Naive B cell (primary cell): ENCODE measurements around the gene TSPAN14. TPM values are rescaled to one million over a fixed set of nuclear protein-coding genes. Genes with fewer than 3 reads are reported as not detected.
A peak's percentile ranks its signal among the peaks of the same experiment; 100 is the strongest.
"Not testable (repeated sequence)": the region's sequence is repeated elsewhere in the genome, so short reads cannot be mapped to it uniquely, and the experiment has no call there.

Source experiments
- ATAC-seq, 2 donors: fragments of 150-1000 bp; cut with Tn5 transposase; 2 replicates each; pipeline ENCODE4 v1.10.0; 2021; ENCODE audit warnings: low read depth in 2 of 2, mild to moderate bottlenecking in 2 of 2, moderate library complexity in 2 of 2
- DNase-seq: peaks from one replicate; pipeline ENCODE4 v3.0.0; 2022
- H3K27ac Mint-ChIP-seq, 6 donors: one replicate each; pipeline ENCODE4 v1.8.0; 2020 to 2022; ENCODE audit warnings: mild to moderate bottlenecking in 6 of 6, mixed read lengths in 6 of 6, moderate library complexity in 5 of 6, inconsistent platforms in 2 of 6
- H3K27me3 Mint-ChIP-seq, 3 donors: one replicate each; pipeline ENCODE4 v1.8.0; 2021 to 2022; ENCODE audit warnings: mixed read lengths in 3 of 3, mild to moderate bottlenecking in 1 of 3
- H3K36me3 Mint-ChIP-seq, 2 donors: one replicate each; pipeline ENCODE4 v1.8.0; 2020 to 2022; ENCODE audit warnings: mixed read lengths in 2 of 2, inconsistent platforms in 1 of 2, mild to moderate bottlenecking in 1 of 2
- H3K4me1 Mint-ChIP-seq, 3 donors: one replicate each; pipeline ENCODE4 v1.8.0; 2020 to 2022; ENCODE audit warnings: mixed read lengths in 3 of 3, inconsistent platforms in 1 of 3, mild to moderate bottlenecking in 1 of 3, moderate library complexity in 1 of 3
- H3K4me3 Mint-ChIP-seq, 8 donors: one replicate each; pipeline ENCODE4 v1.8.0; 2020 to 2022; ENCODE audit warnings: mild to moderate bottlenecking in 8 of 8, mixed read lengths in 8 of 8, moderate library complexity in 8 of 8, inconsistent platforms in 2 of 8
- H3K9me3 Mint-ChIP-seq, 7 donors: one replicate each; pipeline ENCODE4 v1.8.0; 2020 to 2022; ENCODE audit warnings: mixed read lengths in 7 of 7, mild to moderate bottlenecking in 5 of 7, inconsistent platforms in 2 of 7, moderate library complexity in 1 of 7
- polyA plus RNA-seq, 6 donors: library from polyadenylated mRNA; unstranded; fragments of 300-500 nt; fragmentation: Illumina TruSeq; gene quantifications; one replicate each; pipeline ENCODE4 v1.2.3, GENCODE V29; 2021; ENCODE audit warnings: low read depth in 6 of 6

Gene TSPAN14
- polyA plus RNA-seq, 6 donors from 2014 or later: 31.0 to 60.8 (median 38.1) TPM

GRCh38 chr10:80413271-80413996, 40.7 kb upstream of the TSPAN14 start:
- DNase-seq (no peak), ATAC-seq (no peak)
- Mint-ChIP-seq H3K36me3 (no peaks in the 10 kb centered on the region), H3K4me3 (no peak overlapping the region), H3K27ac (peak overlapping the region in 1 of 6 donors; percentile 60), H3K27me3 (no peaks in the 10 kb centered on the region), H3K9me3 (no peaks in the 10 kb centered on the region), H3K4me1 (peaks cover 7 to 10% (median 10%) of the 10 kb centered on the region in 3 donors)

GRCh38 chr10:80414142-80414895, 39.8 kb upstream of the TSPAN14 start:
- DNase-seq: no peak
- Mint-ChIP-seq H3K9me3 (no peaks in the 10 kb centered on the region), H3K4me1 (peaks cover 6 to 12% (median 9%) of the 10 kb centered on the region in 3 donors), H3K27ac (peak overlapping the region in 1 of 6 donors; percentile 64), H3K27me3 (no peaks in the 10 kb centered on the region), H3K36me3 (no peaks in the 10 kb centered on the region), H3K4me3 (no peak overlapping the region)
- ATAC-seq: no peak

- DNase-seq (no peak), ATAC-seq (no peak)
- H3K9me3 Mint-ChIP-seq: no peaks in the 10 kb centered on the region
- peaks cover 14 to 17% (median 15%) of the 10 kb centered on the region in 3 donors for H3K4me1 Mint-ChIP-seq
- H3K27me3 Mint-ChIP-seq: no peaks in the 10 kb centered on the region
- peak overlapping the region in 1 of 8 donors; percentile 48 for H3K4me3 Mint-ChIP-seq
- peak overlapping the region in 1 of 6 donors; percentile 53 for H3K27ac Mint-ChIP-seq
- no peaks in the 10 kb centered on the region for H3K36me3 Mint-ChIP-seq
These were observed 38.2 kb upstream of the TSPAN14 start for GRCh38 chr10:80415734-80416478.

- Mint-ChIP-seq H3K27me3 (no peaks in the 10 kb centered on the region), H3K4me1 (peaks cover 21 to 24% (median 21%) of the 10 kb centered on the region in 3 donors), H3K4me3 (no peak overlapping the region), H3K36me3 (no peaks in the 10 kb centered on the region), H3K9me3 (no peaks in the 10 kb centered on the region), H3K27ac (peak overlapping the region in 2 of 6 donors; percentile 16 to 55)
- DNase-seq (no peak), ATAC-seq (no peak)
These were observed 37.5 kb upstream of the TSPAN14 start for GRCh38 chr10:80416479-80417098.

DNA sequence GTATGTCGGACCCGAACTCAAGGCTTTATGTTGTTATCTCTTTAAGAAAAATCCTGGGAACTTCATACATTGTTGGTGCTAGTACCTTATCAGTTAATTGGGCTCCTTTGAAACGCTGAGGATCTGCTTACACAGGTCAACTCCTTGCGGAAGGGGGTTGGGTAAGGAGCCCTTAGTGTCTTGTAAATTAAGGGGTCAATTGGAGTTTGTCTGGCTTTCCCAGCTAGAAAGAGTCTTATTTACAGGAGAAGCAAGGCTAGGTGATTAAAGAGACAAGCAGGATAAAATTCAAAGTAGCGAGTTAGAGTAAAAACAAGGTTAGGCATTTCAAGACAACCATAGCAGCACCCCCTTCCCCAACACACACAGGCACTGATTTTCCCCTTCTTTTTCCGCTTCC, 36.9 kb upstream of the TSPAN14 start:
- not testable (repeated sequence) for DNase-seq, H3K9me3 Mint-ChIP-seq, ATAC-seq, H3K4me3 Mint-ChIP-seq, H3K27me3 Mint-ChIP-seq, H3K36me3 Mint-ChIP-seq
- H3K4me1 Mint-ChIP-seq: peaks cover 27 to 31% (median 28%) of the 10 kb centered on the region in 3 donors
- H3K27ac Mint-ChIP-seq: peak overlapping the region in 1 of 6 donors; percentile 33

DNA sequence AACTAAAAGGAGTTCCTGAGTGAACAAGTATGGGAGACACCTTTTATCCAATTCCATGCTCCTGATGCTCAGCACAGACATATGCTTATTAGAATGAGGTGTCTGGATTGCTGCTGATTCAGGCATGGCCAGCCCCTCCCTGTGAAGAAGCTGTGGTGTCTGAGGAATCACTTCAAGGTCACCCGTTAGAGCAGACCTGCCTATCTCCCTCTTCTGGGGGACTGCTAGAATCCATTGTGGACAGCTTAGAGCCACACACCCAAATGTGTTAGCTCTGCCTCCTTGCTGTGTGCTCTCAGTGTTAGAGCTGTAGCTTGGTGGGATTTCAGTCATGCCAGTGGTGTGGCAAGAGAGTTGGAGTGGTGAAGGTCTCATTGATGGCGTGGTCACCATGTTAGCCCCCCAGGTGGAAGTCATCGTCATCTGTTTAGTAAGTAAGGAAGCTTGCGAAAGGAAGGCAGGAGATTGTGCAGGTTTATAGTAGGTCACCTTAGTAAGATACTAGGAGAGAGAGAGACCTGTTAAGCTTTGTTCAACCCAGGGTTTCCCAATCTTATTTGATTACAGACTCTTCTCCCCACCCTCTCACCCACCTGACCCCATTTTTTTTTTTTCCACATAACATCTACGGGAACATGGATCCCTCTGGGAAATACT, 32.9 kb upstream of the TSPAN14 start:
- DNase-seq: no peak
- peaks cover 0 to 5% of the 10 kb centered on the region in 2 donors for H3K36me3 Mint-ChIP-seq
- peaks cover 33 to 36% (median 34%) of the 10 kb centered on the region in 3 donors for H3K4me1 Mint-ChIP-seq
- H3K4me3 Mint-ChIP-seq: peak overlapping the region in 5 of 8 donors; percentile 7 to 63 (median 50)
- H3K9me3 Mint-ChIP-seq: no peaks in the 10 kb centered on the region
- no peak for ATAC-seq
- peak overlapping the region in 3 of 6 donors; percentile 1 to 13 (median 5) for H3K27ac Mint-ChIP-seq
- H3K27me3 Mint-ChIP-seq: no peaks in the 10 kb centered on the region

GRCh38 chr10:80421707-80422536, 32.2 kb upstream of the TSPAN14 start:
- Mint-ChIP-seq H3K27ac (peak overlapping the region in 4 of 6 donors; percentile 1 to 68 (median 18)), H3K27me3 (no peaks in the 10 kb centered on the region), H3K36me3 (peaks cover 0 to 5% of the 10 kb centered on the region in 2 donors), H3K4me3 (peak overlapping the region in 6 of 8 donors; percentile 4 to 63 (median 43)), H3K9me3 (no peaks in the 10 kb centered on the region), H3K4me1 (peaks cover 33 to 36% (median 34%) of the 10 kb centered on the region in 3 donors)
- peak; percentile 31 for DNase-seq
- ATAC-seq: peak; percentile 91 to 95

DNA sequence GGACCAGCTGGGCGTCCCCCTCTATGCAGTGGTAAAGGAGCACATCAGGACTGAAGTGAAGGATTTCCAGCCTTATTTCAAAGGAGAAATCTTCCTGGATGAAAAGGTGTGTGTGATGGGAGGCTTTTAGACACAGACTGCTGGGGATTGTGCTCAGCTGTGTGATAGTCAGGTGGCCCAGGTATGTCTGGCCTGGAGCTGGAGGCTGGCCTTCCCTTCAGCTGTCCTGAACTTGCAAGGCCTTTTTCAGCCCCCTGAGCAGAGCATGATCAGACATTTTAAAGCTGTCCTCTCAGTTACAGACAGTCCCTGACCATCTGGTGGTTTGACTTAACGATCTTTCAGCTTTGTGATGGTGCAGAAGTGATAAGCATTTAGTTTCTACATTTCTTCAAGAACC, 28.2 kb upstream of the TSPAN14 start:
- H3K4me1 Mint-ChIP-seq: peaks cover 21 to 29% (median 21%) of the 10 kb centered on the region in 3 donors

GRCh38 chr10:80427541-80427940, 26.6 kb upstream of the TSPAN14 start:
- no peaks in the 10 kb centered on the region for H3K27me3 Mint-ChIP-seq
- H3K27ac Mint-ChIP-seq: peak overlapping the region in 2 of 6 donors; percentile 8 to 62
- peaks cover 10 to 24% of the 10 kb centered on the region in 2 donors for H3K36me3 Mint-ChIP-seq
- H3K4me1 Mint-ChIP-seq: peaks cover 4 to 12% (median 5%) of the 10 kb centered on the region in 3 donors
- no peak overlapping the region for H3K4me3 Mint-ChIP-seq
- H3K9me3 Mint-ChIP-seq: no peaks in the 10 kb centered on the region
- ATAC-seq (no peak), DNase-seq (no peak)

More for the DNA sequence above, 28.2 kb upstream of the TSPAN14 start:
- DNase-seq (no peak), ATAC-seq (no peak)
- Mint-ChIP-seq H3K27ac (no peak overlapping the region), H3K9me3 (no peaks in the 10 kb centered on the region), H3K36me3 (peaks cover 10 to 24% of the 10 kb centered on the region in 2 donors), H3K4me3 (no peak overlapping the region), H3K27me3 (no peaks in the 10 kb centered on the region)

- Mint-ChIP-seq H3K27me3 (no peaks in the 10 kb centered on the region), H3K27ac (no peak overlapping the region), H3K9me3 (no peaks in the 10 kb centered on the region), H3K36me3 (peaks cover 10 to 24% of the 10 kb centered on the region in 2 donors), H3K4me1 (peaks cover 0 to 4% (median 0%) of the 10 kb centered on the region in 3 donors), H3K4me3 (no peak overlapping the region)
- no peak for DNase-seq
- ATAC-seq: no peak
These were observed 24.6 kb upstream of the TSPAN14 start for GRCh38 chr10:80429521-80429973.

GRCh38 chr10:80433134-80433533, 21.0 kb upstream of the TSPAN14 start:
- Mint-ChIP-seq H3K4me1 (peaks cover 0 to 7% (median 0%) of the 10 kb centered on the region in 3 donors), H3K4me3 (peak overlapping the region in 1 of 8 donors; percentile 1), H3K9me3 (no peaks in the 10 kb centered on the region), H3K36me3 (peaks cover 5 to 13% of the 10 kb centered on the region in 2 donors), H3K27me3 (peaks cover 0 to 12% (median 4%) of the 10 kb centered on the region in 3 donors), H3K27ac (no peak overlapping the region)
- DNase-seq (no peak), ATAC-seq (no peak)
